Testis (tissue), 3 donors: ENCODE results near the gene CLEC16A. TPM values are rescaled to one million over a fixed set of nuclear protein-coding genes. Genes with fewer than 3 reads are reported as not detected.

Experiments
- DNase-seq: peaks from one replicate; pipeline ENCODE4 v3.0.0-alpha.2; 2019
- H3K27ac ChIP-seq, 2 donors: fragments of 200-600 bp; sonication (generic); one replicate each; pipeline ENCODE4 v1.5.1; 2019
- H3K27me3 ChIP-seq: fragments of 200-600 bp; sonication (generic); one replicate; pipeline ENCODE4 v1.5.1; 2019
- H3K36me3 ChIP-seq: fragments of 200-600 bp; sonication (generic); one replicate; pipeline ENCODE4 v1.5.1; 2017; ENCODE audit warnings: low read depth; ENCODE audit errors: missing control alignments
- H3K4me1 ChIP-seq: fragments of 200-600 bp; sonication (generic); one replicate; pipeline ENCODE4 v1.5.1; 2019
- H3K4me3 ChIP-seq, 2 donors: fragments of 200-600 bp; sonication (generic); one replicate each; pipeline ENCODE4 v1.5.1; 2017 to 2019
- H3K9me3 ChIP-seq: fragments of 200-600 bp; sonication (generic); one replicate; pipeline ENCODE4 v1.5.1; 2017
- CTCF ChIP-seq, 3 experiments: fragments of 450-650 bp in 2 of 3; fragments of 200-600 bp in 1 of 3; sonication (generic) in 1 of 3; IDR thresholded peaks; one replicate each; pipeline ENCODE4 v1.5.1; 2016 to 2019; ENCODE audit warnings: antibody characterized with exemption in 3 of 3, mild to moderate bottlenecking in 2 of 3, moderate library complexity in 1 of 3
- POLR2A ChIP-seq: fragments of 450-650 bp; IDR thresholded peaks from one replicate; pipeline ENCODE4 v1.6.1; 2017; ENCODE audit warnings: antibody characterized with exemption, mild to moderate bottlenecking, moderate library complexity
- WGBS, 2 donors: methylation state at CpG; one replicate each; pipeline ENCODE4 v1.1.5; 2018; 5-methylcytosine and 5-hydroxymethylcytosine counted together
- intact Hi-C: fragments of 100-400 bp; cut with DNase I; formaldehyde crosslinking; loops from one replicate; pipeline ENCODE4 v1.15.1; 2023; ENCODE audit warnings: low total_unique reads
- polyA plus RNA-seq: library from polyadenylated mRNA; stranded (reverse); fragments of 350-450 nt; fragmentation: Illumina TruSeq; extraction: RNeasy Lipid Tissue Mini Kit (QIAGEN cat#74804); gene quantifications from one replicate; pipeline ENCODE4 v1.2.3, GENCODE V29; 2014; ENCODE audit warnings: low read depth, low replicate concordance; ENCODE audit not compliant: insufficient read depth
- total RNA-seq, 2 donors: library from RNA; depleted of rRNA; stranded (reverse); fragments of >200 nt; gene quantifications; one replicate each; pipeline ENCODE4 v1.2.3, GENCODE V29; 2016

The CLEC16A gene
- total and polyA plus RNA-seq, 3 donors from 2014 or later, result 93.9 to 126 (median 122) TPM

- no peaks in the 10 kb centered on the region for H3K36me3 ChIP-seq
- no peak for DNase-seq
Measured at GRCh38 chr16:11047939-11048800, 103.8 kb downstream of the CLEC16A start.

GRCh38 chr16:11049396-11050059 is 105.2 kb downstream of the CLEC16A start:
- Histone ChIP-seq H3K4me3 (no peak overlapping the region), H3K27me3 (no peaks in the 10 kb centered on the region), H3K4me1 (peaks cover 3% of the 10 kb centered on the region), H3K27ac (no peak overlapping the region), H3K36me3 (no peaks in the 10 kb centered on the region), H3K9me3 (no peaks in the 10 kb centered on the region)
- TF ChIP-seq POLR2A, result no peak
- no peak for TF ChIP-seq CTCF (IDR thresholded peaks at IDR 0.05)
- intact Hi-C loops, result no loop called here
- WGBS, 2 donors, result 91 to 96% methylated on average over 3 of the region's 3 CpGs
- no peak for DNase-seq

More at GRCh38 chr16:11047939-11048800, 103.8 kb downstream of the CLEC16A start:
- no peak for TF ChIP-seq POLR2A
- no peak for TF ChIP-seq CTCF (IDR thresholded peaks at IDR 0.05)
- intact Hi-C loops, result no loop called here
- H3K4me1 ChIP-seq, result no peaks in the 10 kb centered on the region
- 91 to 93% methylated on average over 20 to 21 of the region's 21 CpGs for WGBS, 2 donors
- H3K9me3 ChIP-seq, result no peaks in the 10 kb centered on the region
- H3K27me3 ChIP-seq, result no peaks in the 10 kb centered on the region
- H3K4me3 ChIP-seq, result no peak overlapping the region
- no peak overlapping the region for H3K27ac ChIP-seq

- Histone ChIP-seq H3K4me1 (peaks cover 3% of the 10 kb centered on the region), H3K36me3 (no peaks in the 10 kb centered on the region)
- TF ChIP-seq CTCF (IDR thresholded peaks at IDR 0.05) (no peak), POLR2A (no peak)
Measured at GRCh38 chr16:11050536-11050935, 106.2 kb downstream of the CLEC16A start.

GRCh38 chr16:11050944-11051343 is 106.6 kb downstream of the CLEC16A start:
- DNase-seq, result no peak
- intact Hi-C loops, result no loop called here
- no peaks in the 10 kb centered on the region for H3K27me3 ChIP-seq
- no peaks in the 10 kb centered on the region for H3K36me3 ChIP-seq
- WGBS, 2 donors, result 75 to 86% methylated on average over 7 of the region's 7 CpGs
- no peak overlapping the region for H3K27ac ChIP-seq
- H3K4me1 ChIP-seq, result peaks cover 5% of the 10 kb centered on the region
- no peak overlapping the region for H3K4me3 ChIP-seq
- TF ChIP-seq POLR2A (no peak), CTCF (IDR thresholded peaks at IDR 0.05) (no peak)
- no peaks in the 10 kb centered on the region for H3K9me3 ChIP-seq

More at GRCh38 chr16:11050536-11050935, 106.2 kb downstream of the CLEC16A start:
- Histone ChIP-seq H3K9me3 (no peaks in the 10 kb centered on the region), H3K27me3 (no peaks in the 10 kb centered on the region), H3K4me3 (no peak overlapping the region), H3K27ac (no peak overlapping the region)
- WGBS, 2 donors, result 92 to 95% methylated on average over 7 of the region's 7 CpGs
- intact Hi-C loops, result no loop called here
- DNase-seq, result no peak
